Activated CD8-positive, alpha-beta memory T cell treated with anti-CD3 and anti-CD28 coated beads for 4 hours (primary cell): ENCODE results near the gene NOTCH2.

Experiments
- DNase-seq, 2 donors: peaks; one replicate each; pipeline ENCODE4 v3.0.0-alpha.2; 2020; ENCODE audit warnings: low read depth in 2 of 2

The NOTCH2 gene

GRCh38 chr1:119943216-119943615 is 126.2 kb downstream of the NOTCH2 start:
- DNase-seq, result no peak

DNA sequence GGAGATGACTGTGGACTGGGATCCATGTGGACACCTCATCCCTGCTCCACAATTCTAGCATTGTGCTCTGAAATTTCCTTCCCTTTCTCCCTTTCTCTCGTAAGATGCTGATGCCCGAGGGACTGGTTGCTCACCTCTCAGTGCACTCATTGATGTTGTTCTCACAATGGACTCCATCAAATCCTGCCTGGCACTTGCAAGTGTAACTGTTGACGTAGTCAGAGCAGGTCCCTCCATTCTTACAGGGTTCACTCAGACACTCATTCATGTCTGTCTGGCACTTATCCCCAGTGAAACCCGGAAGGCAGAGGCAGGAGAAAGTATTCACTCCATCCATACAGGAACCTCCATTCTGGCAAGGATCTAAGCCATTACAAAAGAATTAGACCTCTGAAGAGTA is 128.1 kb downstream of the NOTCH2 start:
- DNase-seq, result no peak

DNA sequence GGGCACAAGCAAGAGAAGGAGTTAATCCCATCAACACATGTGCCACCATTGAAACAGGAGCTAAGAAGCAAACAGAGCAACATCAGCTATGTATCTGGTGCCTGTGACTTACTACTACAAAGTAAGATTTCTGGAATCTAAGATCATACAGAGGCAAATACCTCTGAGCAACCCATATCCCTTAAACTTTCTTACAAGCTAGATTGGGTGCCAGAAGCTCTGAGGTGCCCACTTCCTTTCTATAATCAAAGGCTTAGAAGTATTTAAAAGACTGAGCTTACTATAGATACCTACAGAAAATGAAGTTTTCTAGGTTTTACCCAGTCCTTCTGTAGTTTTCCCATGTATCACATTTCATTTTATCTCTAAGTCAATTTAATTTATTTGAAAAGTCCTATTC is 128.8 kb downstream of the NOTCH2 start:
- no peak for DNase-seq

GRCh38 chr1:119937198-119937597 is 132.3 kb downstream of the NOTCH2 start:
- no peak for DNase-seq

DNA sequence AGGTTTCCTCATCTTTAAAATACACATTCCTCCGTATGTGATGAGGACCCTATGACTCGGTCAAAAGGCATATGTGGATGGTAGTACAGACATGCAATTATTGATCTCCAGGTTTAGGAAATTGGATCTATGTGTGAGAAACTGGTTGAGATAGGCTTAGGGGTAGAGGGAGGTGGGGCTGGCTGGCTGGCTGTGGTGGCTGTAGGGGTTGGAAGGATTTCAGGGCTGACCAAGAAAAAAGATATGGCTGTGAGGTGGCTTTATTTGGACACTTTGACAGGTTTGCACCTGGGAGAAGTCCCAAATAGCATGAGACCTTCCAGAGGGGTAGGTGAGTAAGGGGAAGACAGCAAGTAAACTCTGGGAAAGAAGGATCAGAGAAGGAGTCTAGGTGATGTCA is 133.5 kb downstream of the NOTCH2 start:
- no peak for DNase-seq

- no peak for DNase-seq
These were observed 134.1 kb downstream of the NOTCH2 start for GRCh38 chr1:119935373-119935772.

GRCh38 chr1:119933397-119933796 is 136.1 kb downstream of the NOTCH2 start:
- no peak for DNase-seq

GRCh38 chr1:119929643-119930315 is 139.7 kb downstream of the NOTCH2 start:
- no peak for DNase-seq

- no peak for DNase-seq
These were observed 142.9 kb downstream of the NOTCH2 start for GRCh38 chr1:119926553-119926952.

- DNase-seq, result no peak
These were observed 144.2 kb downstream of the NOTCH2 start for GRCh38 chr1:119924948-119925898.

DNA sequence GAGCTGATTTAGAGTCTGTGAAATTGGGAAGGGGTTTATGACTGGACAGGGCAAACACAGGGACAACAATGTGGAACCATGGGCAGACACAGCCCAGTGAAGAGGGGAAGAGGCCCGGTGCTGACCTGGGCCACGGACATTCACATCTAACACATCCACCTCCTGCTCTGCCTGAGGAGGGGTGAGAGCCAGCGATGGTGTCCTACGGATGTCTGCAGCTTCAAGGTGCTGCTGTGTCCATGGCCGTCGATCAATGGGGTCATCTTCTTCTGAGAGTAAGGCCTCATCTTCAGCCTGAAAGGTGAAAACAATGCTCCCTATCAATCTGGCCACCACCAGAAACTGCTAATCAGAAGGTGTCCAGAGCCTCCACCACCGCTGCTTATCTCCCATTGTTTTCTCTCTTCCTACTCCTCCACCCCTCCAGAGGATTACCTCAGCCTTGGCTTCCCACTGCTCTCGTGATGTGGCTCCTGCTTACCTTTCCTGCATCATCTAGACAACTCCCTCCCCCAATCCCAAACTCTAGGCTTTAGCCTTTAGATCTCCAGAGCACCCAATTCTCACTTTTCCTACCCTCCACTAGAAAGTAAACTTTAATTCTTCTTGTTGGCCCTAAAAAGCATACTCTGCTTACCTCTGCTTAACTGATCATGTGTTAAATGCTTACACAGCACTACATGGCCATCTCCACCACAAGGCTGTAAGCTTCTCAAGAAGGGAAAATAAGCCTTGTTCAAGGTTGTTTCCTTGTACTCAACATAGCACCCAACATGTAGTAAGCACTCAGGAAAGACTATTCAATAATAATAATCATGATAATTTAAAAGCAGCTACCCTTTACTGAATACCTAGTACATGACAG is 149.1 kb downstream of the NOTCH2 start:
- DNase-seq, result no peak

DNA sequence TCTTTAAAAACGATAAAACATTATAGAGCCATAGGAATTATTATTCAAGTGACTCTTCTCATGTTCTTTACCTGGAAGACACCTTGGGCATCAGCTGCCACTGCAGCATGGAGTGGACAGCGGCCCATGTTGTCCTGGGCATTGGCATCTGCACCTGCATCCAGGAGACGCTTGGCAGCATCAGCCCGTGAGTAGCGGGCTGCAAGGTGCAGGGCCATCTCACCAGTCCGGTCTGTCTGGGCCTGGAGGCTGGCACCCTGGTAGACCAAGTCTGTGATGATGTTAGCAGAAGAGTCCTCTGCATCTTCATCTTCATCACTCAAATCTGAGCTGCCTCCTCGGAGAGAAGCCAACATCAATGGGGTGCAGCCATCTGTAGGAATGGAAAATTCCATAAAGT is 150.2 kb downstream of the NOTCH2 start:
- no peak for DNase-seq

GRCh38 chr1:119918301-119918700 is 151.2 kb downstream of the NOTCH2 start:
- DNase-seq, result no peak

GRCh38 chr1:119917304-119918055 is 152.0 kb downstream of the NOTCH2 start:
- DNase-seq, result no peak

- no peak for DNase-seq
These were observed 153.9 kb downstream of the NOTCH2 start for GRCh38 chr1:119915517-119915916.

DNA sequence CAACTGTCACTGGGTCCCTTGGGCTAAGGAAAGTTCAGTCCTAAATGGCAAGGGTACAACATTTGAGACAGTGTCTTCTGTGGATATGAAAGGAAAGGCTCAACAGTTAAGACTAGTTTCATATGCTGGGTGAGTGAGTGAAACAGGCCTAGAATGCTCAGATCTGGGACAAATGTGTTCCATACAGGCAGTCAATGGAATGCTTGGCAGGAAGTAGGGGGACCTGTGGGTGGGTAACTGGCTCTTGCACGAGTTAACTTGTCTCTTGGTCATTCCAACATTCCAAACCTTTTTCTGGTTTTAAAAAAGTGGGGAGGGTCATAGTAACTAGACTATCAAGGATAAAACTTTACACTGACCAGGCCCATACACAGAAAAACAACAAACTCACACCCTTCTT is 155.4 kb downstream of the NOTCH2 start:
- DNase-seq, result no peak

- no peak for DNase-seq
These were observed 156.5 kb downstream of the NOTCH2 start for GRCh38 chr1:119912963-119913362.

GRCh38 chr1:119911775-119912174 is 157.7 kb downstream of the NOTCH2 start:
- DNase-seq, result no peak

- no peak for DNase-seq
These were observed 158.8 kb downstream of the NOTCH2 start for GRCh38 chr1:119910618-119911017.

GRCh38 chr1:119909890-119910596 is 159.4 kb downstream of the NOTCH2 start:
- no peak for DNase-seq

- no peak for DNase-seq
These were observed 160.8 kb downstream of the NOTCH2 start for GRCh38 chr1:119908661-119909060.
